Right lobe of liver (tissue), 6 donors: ENCODE results near the gene CAMTA1. TPM values are rescaled to one million over a fixed set of nuclear protein-coding genes. Genes with fewer than 3 reads are reported as not detected.

Experiments
- ATAC-seq, 4 donors: fragments of 200-7000 bp; cut with Tn5 transposase; one replicate each; pipeline ENCODE4 v1.9.1; 2020; ENCODE audit warnings: mild to moderate bottlenecking in 4 of 4, moderate library complexity in 4 of 4
- DNase-seq, 3 donors: peaks; one replicate each; pipeline ENCODE4 v3.0.0-alpha.2; 2020
- H3K27ac ChIP-seq, 3 donors: fragments of 200-600 bp; one replicate each; pipeline ENCODE4 v1.8.0; 2022
- H3K27me3 ChIP-seq, 2 donors: fragments of 200-600 bp; one replicate each; pipeline ENCODE4 v1.8.0; 2022
- H3K36me3 ChIP-seq, 4 donors: fragments of 200-600 bp; sonication (generic) in 1 of 4; one replicate each; pipeline versions ENCODE4 v1.5.1 to v1.8.0; 2017 to 2022; ENCODE audit warnings: control low read depth in 1 of 4
- H3K4me1 ChIP-seq, 4 donors: fragments of 200-600 bp; sonication (generic) in 1 of 4; one replicate each; pipeline versions ENCODE4 v1.5.1 to v1.8.0; 2017 to 2022; ENCODE audit warnings: control low read depth in 1 of 4
- H3K4me3 ChIP-seq, 3 donors: fragments of 200-600 bp; one replicate each; pipeline ENCODE4 v1.8.0; 2022
- H3K9me3 ChIP-seq, 4 donors: fragments of 200-600 bp; sonication (generic) in 1 of 4; one replicate each; pipeline versions ENCODE4 v1.5.1 to v1.8.0; 2017 to 2022; ENCODE audit warnings: control low read depth in 1 of 4
- CTCF ChIP-seq, 4 donors: fragments of 200-600 bp in 3 of 4; fragments of 450-650 bp in 1 of 4; IDR thresholded peaks; one replicate each; pipeline versions ENCODE4 v1.5.1 to v1.8.0; 2016 to 2022; ENCODE audit warnings: antibody characterized with exemption in 4 of 4, mild to moderate bottlenecking in 2 of 4
- POLR2A ChIP-seq: fragments of 450-650 bp; IDR thresholded peaks from one replicate; pipeline ENCODE4 v1.6.1; 2017; ENCODE audit warnings: antibody characterized with exemption, mild to moderate bottlenecking
- WGBS: methylation state at CpG from one replicate; pipeline ENCODE4 v1.1.6; 2018; ENCODE audit warnings: low coverage, low lambda C conversion rate; ENCODE audit not compliant: insufficient coverage; ENCODE audit errors: missing lambda C conversion rate; 5-methylcytosine and 5-hydroxymethylcytosine counted together
- intact Hi-C, 2 donors: fragments of 100-400 bp; cut with DNase I; formaldehyde crosslinking; loops; one replicate each; pipeline versions ENCODE4 v1.11.2 to v1.14.1; 2022
- total RNA-seq, 6 experiments: library from RNA; depleted of rRNA in 2 of 6; stranded (reverse); fragments of >200 nt in 2 of 6; fragmentation: NEBNext Ultra II Directional in 3 of 6; extraction: Animal tissue kit (Norgen Biotek cat#: 25700) in 3 of 6; gene quantifications; one replicate each; pipeline versions ENCODE4 v1.1.0 to v1.2.4, GENCODE V29; 2016 to 2023
- donor health status: DM: no; HTN: yes; CAD: no.
- donor health status: DM: no; HTN: no; CAD: no.
- donor health status: DM: no; HTN: no; CAD: no.
- donor health status: DM: no; HTN: yes; CAD: no.
- donor health status: DM: no; HTN: yes; CAD: no.

Gene CAMTA1
- total RNA-seq, 6 experiments from 2014 or later: 32.3 to 49.4 (median 37.2) TPM

GRCh38 chr1:7207875-7208646 is 422.8 kb downstream of the CAMTA1 start:
- Histone ChIP-seq H3K27ac (no peak overlapping the region), H3K4me3 (no peak overlapping the region), H3K36me3 (no peaks in the 10 kb centered on the region), H3K27me3 (no peaks in the 10 kb centered on the region), H3K4me1 (peaks cover 0 to 5% (median 0%) of the 10 kb centered on the region in 4 donors), H3K9me3 (no peaks in the 10 kb centered on the region)
- no peak for TF ChIP-seq POLR2A
- peak; percentile 79 to 95 (median 92) for TF ChIP-seq CTCF (IDR thresholded peaks at IDR 0.05)
- intact Hi-C loops: no loop called here
- 12% methylated on average over 5 of the region's 6 CpGs for WGBS
- peak; percentile 99 to 100 (median 100) for ATAC-seq
- DNase-seq: peak; percentile 66 to 77 (median 72)

GRCh38 chr1:7208647-7209180 is 423.5 kb downstream of the CAMTA1 start:
- H3K4me1 ChIP-seq: peaks cover 0 to 5% (median 0%) of the 10 kb centered on the region in 4 donors
- intact Hi-C loops: no loop called here

GRCh38 chr1:7209336-7209735 is 424.1 kb downstream of the CAMTA1 start:
- no peaks in the 10 kb centered on the region for H3K27me3 ChIP-seq
- no peak overlapping the region for H3K4me3 ChIP-seq
- no peaks in the 10 kb centered on the region for H3K36me3 ChIP-seq
- WGBS: 29% methylated on average over 2 of the region's 3 CpGs
- intact Hi-C loops: no loop called here
- DNase-seq (no peak), ATAC-seq (no peak)
- no peak overlapping the region for H3K27ac ChIP-seq
- peaks cover 0 to 5% (median 0%) of the 10 kb centered on the region in 4 donors for H3K4me1 ChIP-seq
- TF ChIP-seq POLR2A (no peak), CTCF (IDR thresholded peaks at IDR 0.05) (no peak)
- no peaks in the 10 kb centered on the region for H3K9me3 ChIP-seq

More at GRCh38 chr1:7208647-7209180, 423.5 kb downstream of the CAMTA1 start:
- ATAC-seq (no peak), DNase-seq (no peak)
- no peak for TF ChIP-seq CTCF (IDR thresholded peaks at IDR 0.05)
- TF ChIP-seq POLR2A: no peak
- Histone ChIP-seq H3K36me3 (no peaks in the 10 kb centered on the region), H3K4me3 (no peak overlapping the region), H3K9me3 (no peaks in the 10 kb centered on the region), H3K27me3 (no peaks in the 10 kb centered on the region), H3K27ac (no peak overlapping the region)
- WGBS: 68% methylated on average over 7 of the region's 7 CpGs

- WGBS: 20% methylated on average over 9 of the region's 9 CpGs
- DNase-seq (no peak), ATAC-seq (peak; percentile 42 to 61 (median 55))
- Histone ChIP-seq H3K36me3 (no peaks in the 10 kb centered on the region), H3K9me3 (no peaks in the 10 kb centered on the region), H3K4me1 (no peaks in the 10 kb centered on the region), H3K4me3 (no peak overlapping the region), H3K27me3 (no peaks in the 10 kb centered on the region), H3K27ac (no peak overlapping the region)
- peak; percentile 67 to 87 (median 76) for TF ChIP-seq CTCF (IDR thresholded peaks at IDR 0.05)
- no peak for TF ChIP-seq POLR2A
- intact Hi-C loops: loop anchor here (5.0 to 10.0 kb wide), 3 partner anchors 171 to 501 kb away; no protein-coding TSS in a partner anchor
These were observed 433.1 kb downstream of the CAMTA1 start for GRCh38 chr1:7218210-7218832.
